IMR-90 (cell line): Measurements from ENCODE around the gene ANKMY1. TPM values are rescaled to one million over a fixed set of nuclear protein-coding genes. Genes with fewer than 3 reads are reported as not detected.

Source experiments
- ATAC-seq: fragments of 200-7000 bp; cut with Tn5 transposase; 2 replicates; pipeline ENCODE4 v1.9.1; 2020; ENCODE audit warnings: low read depth, mild to moderate bottlenecking, moderate library complexity
- BruUV-seq: library from RNA; stranded (reverse); fragments of 400-500 nt; replicated peaks from 2 replicates; lab custom pipeline; 2021; lab: Mats Ljungman, UMichigan
- CTCF ChIA-PET: fragments of 300-600 bp; formaldehyde crosslinking; extraction: SDS; loops from one replicate; lab custom pipeline; 2021; ENCODE audit warnings: antibody characterized with exemption; lab: Yijun Ruan, JAX
- POLR2A ChIA-PET: fragments of 300-600 bp; sonication (Branson Sonifier 250); formaldehyde crosslinking; loops from one replicate; lab custom pipeline; 2022; ENCODE audit warnings: antibody characterized with exemption; ENCODE audit not compliant: unreplicated experiment; lab: Charles Lee
- DNase-seq: peaks from one replicate; pipeline ENCODE4 v3.0.0; 2013
- H2AFZ ChIP-seq: replicated peaks from 2 replicates; pipeline ENCODE3; 2013; ENCODE audit warnings: low read length, mild to moderate bottlenecking; ENCODE audit not compliant: poor library complexity
- H2AK5ac ChIP-seq: 2 replicates; pipeline ENCODE4 v1.6.1; 2013; ENCODE audit warnings: low read depth, low read length, inconsistent platforms
- H2AK9ac ChIP-seq: replicated peaks from 2 replicates; pipeline ENCODE3; 2013; ENCODE audit warnings: mild to moderate bottlenecking, low read depth, low read length, moderate library complexity; ENCODE audit not compliant: poor library complexity
- H2BK120ac ChIP-seq: 2 replicates; pipeline ENCODE4 v1.6.1; 2013; ENCODE audit warnings: low read depth, low read length, inconsistent platforms
- H2BK15ac ChIP-seq: 3 replicates; pipeline ENCODE4 v1.6.1; 2013; ENCODE audit warnings: low read depth, low read length, inconsistent platforms
- H2BK20ac ChIP-seq: 2 replicates; pipeline ENCODE4 v1.6.1; 2013; ENCODE audit warnings: low read depth, mild to moderate bottlenecking, inconsistent platforms, low read length, moderate library complexity
- H2BK5ac ChIP-seq: 2 replicates; pipeline ENCODE4 v1.6.1; 2013; ENCODE audit warnings: mild to moderate bottlenecking, low read depth, low read length, inconsistent platforms; ENCODE audit not compliant: poor library complexity, severe bottlenecking
- H3K14ac ChIP-seq: replicated peaks from 2 replicates; pipeline ENCODE4 v1.6.1; 2013; ENCODE audit warnings: low read depth, low read length, inconsistent platforms
- H3K18ac ChIP-seq: 2 replicates; pipeline ENCODE4 v1.6.1; 2013; ENCODE audit warnings: low read depth, low read length, control low read depth
- H3K23ac ChIP-seq: 2 replicates; pipeline ENCODE4 v1.6.1; 2013; ENCODE audit warnings: low read depth, low read length, inconsistent platforms
- H3K27ac ChIP-seq: 2 replicates; pipeline ENCODE4 v1.5.1; 2013; ENCODE audit warnings: mild to moderate bottlenecking, control low read depth, low read length; ENCODE audit not compliant: insufficient read depth
- H3K27me3 ChIP-seq: 2 replicates; pipeline ENCODE4 v1.6.1; 2013; ENCODE audit warnings: low read length; ENCODE audit not compliant: control insufficient read depth, insufficient read depth
- H3K36me3 ChIP-seq: 2 replicates; pipeline ENCODE4 v1.6.1; 2013; ENCODE audit warnings: low read length, mixed read lengths; ENCODE audit not compliant: control insufficient read depth, insufficient read depth
- H3K4ac ChIP-seq: 2 replicates; pipeline ENCODE4 v1.6.1; 2013; ENCODE audit warnings: low read depth, low read length, inconsistent platforms
- H3K4me1 ChIP-seq: 2 replicates; pipeline ENCODE4 v1.6.1; 2013; ENCODE audit warnings: low read length, mixed read lengths; ENCODE audit not compliant: control insufficient read depth, insufficient read depth
- H3K4me2 ChIP-seq: 2 replicates; pipeline ENCODE4 v1.6.1; 2013; ENCODE audit warnings: low read depth, mild to moderate bottlenecking, control low read depth, low read length, moderate library complexity
- H3K4me3 ChIP-seq: 2 replicates; pipeline ENCODE4 v1.5.1; 2013; ENCODE audit warnings: low read depth, mild to moderate bottlenecking, control low read depth, low read length, moderate library complexity; ENCODE audit not compliant: insufficient read depth
- H3K56ac ChIP-seq: 2 replicates; pipeline ENCODE4 v1.6.1; 2013; ENCODE audit warnings: low read length, inconsistent platforms; ENCODE audit not compliant: insufficient read depth; ENCODE audit errors: extremely low read depth
- H3K79me1 ChIP-seq, 2 experiments: 2 replicates each; pipeline ENCODE4 v1.6.1; 2013; ENCODE audit warnings: low read length in 2 of 2, inconsistent platforms in 1 of 2, low read depth in 1 of 2
- H3K9ac ChIP-seq: 2 replicates; pipeline ENCODE4 v1.6.1; 2013; ENCODE audit warnings: low read depth, low read length, control low read depth
- H3K9me1 ChIP-seq: 2 replicates; pipeline ENCODE4 v1.6.1; 2013; ENCODE audit warnings: low read length, inconsistent platforms; ENCODE audit not compliant: insufficient read depth
- H3K9me3 ChIP-seq: 2 replicates; pipeline ENCODE4 v1.6.1; 2013; ENCODE audit warnings: low read length; ENCODE audit not compliant: control insufficient read depth, insufficient read depth
- H4K20me1 ChIP-seq: 2 replicates; pipeline ENCODE4 v1.6.1; 2013; ENCODE audit warnings: low read length, inconsistent platforms; ENCODE audit not compliant: insufficient read depth
- H4K5ac ChIP-seq: 2 replicates; pipeline ENCODE4 v1.6.1; 2013; ENCODE audit warnings: mild to moderate bottlenecking, low read depth, low read length, control low read depth
- H4K8ac ChIP-seq, 2 experiments: 2 replicates each; pipeline ENCODE4 v1.6.1; 2013; ENCODE audit warnings: low read depth in 2 of 2, low read length in 2 of 2, control low read depth in 1 of 2, inconsistent platforms in 1 of 2
- H4K91ac ChIP-seq: 2 replicates; pipeline ENCODE4 v1.6.1; 2013; ENCODE audit warnings: low read depth, low read length, inconsistent platforms; ENCODE audit not compliant: insufficient read depth
- CHD1 ChIP-seq: IDR thresholded peaks from 2 replicates; pipeline ENCODE4 v1.6.1; 2012; ENCODE audit warnings: low read depth, low read length, improper control_type of control experiment
- FOS ChIP-seq: fragments of 150-350 bp; IDR thresholded peaks from 2 replicates; pipeline ENCODE4 v1.6.1; 2016; ENCODE audit warnings: low read depth, low read length
- MAZ ChIP-seq: IDR thresholded peaks from 2 replicates; pipeline ENCODE4 v1.6.1; 2012; ENCODE audit warnings: low read depth, mild to moderate bottlenecking, low read length, improper control_type of control experiment, moderate library complexity, borderline replicate concordance
- NFE2L2 ChIP-seq: fragments of 150-350 bp; IDR thresholded peaks from 2 replicates; pipeline ENCODE4 v1.6.1; 2016; ENCODE audit warnings: low read depth, mild to moderate bottlenecking, low read length
- POLR2A ChIP-seq: IDR thresholded peaks from 2 replicates; pipeline ENCODE4 v1.6.1; 2012; ENCODE audit warnings: mild to moderate bottlenecking, low read depth, low read length
- RAD21 ChIP-seq: IDR thresholded peaks from 2 replicates; pipeline ENCODE4 v1.6.1; 2012; ENCODE audit warnings: low read length, improper control_type of control experiment
- WGBS, 2 experiments: methylation state at CpG; one replicate each; pipeline versions ENCODE4 v1.1.5 to v1.1.7; 2013; ENCODE audit warnings: missing lambda C conversion rate in 2 of 2; ENCODE audit not compliant: insufficient read length in 1 of 2; ENCODE audit errors: extremely low coverage in 2 of 2; 5-methylcytosine and 5-hydroxymethylcytosine counted together
- dilution Hi-C: fragments of 300-500 bp; cut with HindIII; formaldehyde crosslinking; loops from one replicate; pipeline ENCODE4 v1.14.3; 2018; ENCODE audit warnings: low sequenced_read_pairs; ENCODE audit not compliant: unreplicated experiment
- in situ Hi-C: fragments of 300-500 bp; cut with MboI; formaldehyde crosslinking; loops from 3 replicates; pipeline ENCODE4 v1.14.3; 2019; ENCODE audit warnings: low sequenced_read_pairs, inconsistent platforms, mixed read lengths
- intact Hi-C: fragments of 100-400 bp; cut with micrococcal nuclease; formaldehyde crosslinking; loops from 2 replicates; pipeline ENCODE4 v1.10.0; 2022
- polyA plus RNA-seq, 3 experiments: library from polyadenylated mRNA; depleted of rRNA; stranded (reverse); fragments of >200 nt; gene quantifications; 2 replicates each; pipeline ENCODE4 v1.2.3, GENCODE V29; 2012; ENCODE audit warnings: low replicate concordance in 1 of 3
- total RNA-seq: library from RNA; depleted of rRNA; stranded (reverse); fragments of >200 nt; gene quantifications from 2 replicates; pipeline ENCODE4 v1.2.3, GENCODE V29; 2012
- TF ChIP-seq, protein P1 (sequence below): conservative IDR thresholded peaks from 2 replicates; pipeline ENCODE4 v1.5.1; 2012; ENCODE audit warnings: mild to moderate bottlenecking, low read depth, low read length, improper control_type of control experiment

ANKMY1 gene
- total and polyA plus RNA-seq, 2 of the 4 experiments (the other 2 are of a cell fraction) = 2.9 to 5.5 TPM

DNA sequence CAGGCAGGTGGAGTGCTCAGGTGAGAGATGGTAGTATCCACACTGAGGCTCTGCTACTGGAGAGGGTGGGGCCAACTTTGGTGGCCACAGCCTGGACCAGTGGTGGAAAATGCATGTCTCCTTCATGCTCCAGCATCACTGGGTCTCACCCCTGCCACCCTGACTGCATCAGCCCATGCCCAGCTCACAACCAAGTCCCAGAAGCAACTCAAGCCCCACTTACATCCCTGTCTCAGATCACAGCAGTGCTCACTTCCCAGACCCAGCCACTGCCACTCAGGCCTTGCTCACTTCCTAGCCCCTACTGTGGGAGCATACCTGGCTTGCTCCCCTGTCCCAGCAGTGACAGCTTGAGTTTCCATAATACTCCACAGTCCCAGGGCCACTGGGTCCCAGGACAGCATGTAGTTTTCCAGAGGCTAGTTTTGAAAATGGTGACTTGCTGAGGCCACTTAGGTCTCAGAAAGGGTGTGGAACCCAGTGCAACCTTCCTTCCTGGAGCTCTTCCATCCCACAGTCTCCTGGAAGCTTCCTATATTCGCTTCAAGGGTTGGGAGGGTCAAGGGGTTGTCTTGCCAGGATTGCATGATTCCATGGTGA is 63.5 kb downstream of the ANKMY1 start:
- in situ Hi-C loops = no loop called here
- no peak overlapping the region for H2BK5ac ChIP-seq

More for the DNA sequence above, 63.5 kb downstream of the ANKMY1 start:
- Histone ChIP-seq H2BK15ac (no peak overlapping the region), H3K27ac (no peak overlapping the region), H4K8ac (no peak overlapping the region), H2AFZ (no peak overlapping the region), H3K9me3 (peaks cover 2% of the 10 kb centered on the region; the same call in 1 of the 2 replicates), H3K27me3 (no peaks in the 10 kb centered on the region), H3K9me1 (peaks cover 3% of the 10 kb centered on the region; the same call in 1 of the 2 replicates), H4K20me1 (no peaks in the 10 kb centered on the region), H3K14ac (no peak overlapping the region), H4K91ac (no peak overlapping the region), H3K4ac (no peak overlapping the region), H2AK5ac (no peak overlapping the region), H2BK20ac (no peak overlapping the region), H3K4me1 (no peaks in the 10 kb centered on the region), H4K5ac (no peak overlapping the region), H2AK9ac (no peak overlapping the region), H3K9ac (no peak overlapping the region), H3K56ac (no peak overlapping the region), H3K4me2 (no peak overlapping the region), H3K79me1 (no peaks in the 10 kb centered on the region), H3K23ac (no peak overlapping the region), H3K18ac (no peak overlapping the region), H2BK120ac (no peak overlapping the region), H3K36me3 (no peaks in the 10 kb centered on the region; the same call in 1 of the 2 replicates), H3K4me3 (no peak overlapping the region)
- ChIA-PET POLR2A (no interaction called here), CTCF (no interaction called here)
- dilution Hi-C loops = no loop called here
- no peak for TF ChIP-seq POLR2A
- TF ChIP-seq, protein P1, sequence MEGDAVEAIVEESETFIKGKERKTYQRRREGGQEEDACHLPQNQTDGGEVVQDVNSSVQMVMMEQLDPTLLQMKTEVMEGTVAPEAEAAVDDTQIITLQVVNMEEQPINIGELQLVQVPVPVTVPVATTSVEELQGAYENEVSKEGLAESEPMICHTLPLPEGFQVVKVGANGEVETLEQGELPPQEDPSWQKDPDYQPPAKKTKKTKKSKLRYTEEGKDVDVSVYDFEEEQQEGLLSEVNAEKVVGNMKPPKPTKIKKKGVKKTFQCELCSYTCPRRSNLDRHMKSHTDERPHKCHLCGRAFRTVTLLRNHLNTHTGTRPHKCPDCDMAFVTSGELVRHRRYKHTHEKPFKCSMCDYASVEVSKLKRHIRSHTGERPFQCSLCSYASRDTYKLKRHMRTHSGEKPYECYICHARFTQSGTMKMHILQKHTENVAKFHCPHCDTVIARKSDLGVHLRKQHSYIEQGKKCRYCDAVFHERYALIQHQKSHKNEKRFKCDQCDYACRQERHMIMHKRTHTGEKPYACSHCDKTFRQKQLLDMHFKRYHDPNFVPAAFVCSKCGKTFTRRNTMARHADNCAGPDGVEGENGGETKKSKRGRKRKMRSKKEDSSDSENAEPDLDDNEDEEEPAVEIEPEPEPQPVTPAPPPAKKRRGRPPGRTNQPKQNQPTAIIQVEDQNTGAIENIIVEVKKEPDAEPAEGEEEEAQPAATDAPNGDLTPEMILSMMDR = no peak
- TF ChIP-seq RAD21 = no peak
- no peak for TF ChIP-seq NFE2L2
- TF ChIP-seq CHD1 = no peak
- no peak for TF ChIP-seq FOS
- TF ChIP-seq MAZ = no peak
- DNase-seq (no peak), ATAC-seq (no peak)
- no TSS peak for BruUV-seq
- intact Hi-C loops = no loop called here
- no CpG with 5 or more reads among the region's 1 CpG for WGBS, 2 experiments
